B cell (primary cell): ENCODE measurements around the gene NPC2. TPM values are rescaled to one million over a fixed set of nuclear protein-coding genes. Genes with fewer than 3 reads are reported as not detected.

ENCODE experiments used
- ATAC-seq: fragments of 200-7000 bp; cut with Tn5 transposase; one replicate; pipeline ENCODE4 v1.10.0; 2021; ENCODE audit warnings: low read depth, mild to moderate bottlenecking, moderate number of reproducible peaks, moderate library complexity
- CTCF ChIA-PET: fragments of 350-600 bp; sonication (Branson Sonifier 250); formaldehyde crosslinking; loops from one replicate; lab custom pipeline; 2021; ENCODE audit warnings: antibody characterized with exemption, inconsistent platforms; lab: Charles Lee
- POLR2A ChIA-PET: fragments of 350-600 bp; sonication (Branson Sonifier 250); formaldehyde crosslinking; loops from one replicate; lab custom pipeline; 2021; ENCODE audit warnings: antibody characterized with exemption; lab: Charles Lee
- DNase-seq: peaks from one replicate; pipeline ENCODE4 v3.0.0; 2013
- H2AFZ ChIP-seq: 2 replicates; pipeline ENCODE4 v1.6.1; 2012; ENCODE audit warnings: mild to moderate bottlenecking, low read depth, low read length; ENCODE audit not compliant: insufficient read depth, poor library complexity, severe bottlenecking
- H3K27ac ChIP-seq, 2 donors: 1 replicate in 1 of 2; 2 replicates in 1 of 2; pipeline ENCODE4 v1.5.1; 2012 to 2013; ENCODE audit warnings: low read length in 2 of 2, mild to moderate bottlenecking in 2 of 2, moderate library complexity in 1 of 2
- H3K27me3 ChIP-seq, 4 experiments: fragments of 200-600 bp in 1 of 4; sonication (generic) in 1 of 4; replicated peaks in 1 of 4; 1 replicate in 2 of 4; 2 replicates in 2 of 4; pipeline versions ENCODE4 v1.6.1 to v1.7.0; 2013 to 2016; ENCODE audit warnings: low read length in 3 of 4, mild to moderate bottlenecking in 2 of 4, mixed read lengths in 1 of 4, moderate library complexity in 1 of 4; ENCODE audit not compliant: insufficient read depth in 4 of 4, control insufficient read depth in 3 of 4; ENCODE audit errors: control extremely low read depth in 1 of 4
- H3K36me3 ChIP-seq, 2 experiments: replicated peaks in 1 of 2; 1 replicate in 1 of 2; 2 replicates in 1 of 2; pipeline versions ENCODE4 v1.6.1 to v1.7.1; 2013; ENCODE audit warnings: low read length in 1 of 2; ENCODE audit not compliant: insufficient read depth in 2 of 2, control insufficient read depth in 1 of 2; ENCODE audit errors: control extremely low read depth in 1 of 2, extremely low read depth in 1 of 2
- H3K4me1 ChIP-seq, 2 donors: fragments of 200-600 bp in 1 of 2; sonication (generic) in 1 of 2; 1 replicate in 1 of 2; 2 replicates in 1 of 2; pipeline versions ENCODE4 v1.5.1 to v1.6.1; 2013 to 2017; ENCODE audit warnings: low read length in 2 of 2; ENCODE audit not compliant: control insufficient read depth in 2 of 2, insufficient read depth in 2 of 2
- H3K4me2 ChIP-seq: replicated peaks from 2 replicates; pipeline ENCODE3; 2012; ENCODE audit warnings: mild to moderate bottlenecking, low read depth, low read length; ENCODE audit not compliant: poor library complexity, severe bottlenecking
- H3K4me3 ChIP-seq, 5 experiments: fragments of 200-600 bp in 1 of 5; sonication (generic) in 1 of 5; 1 replicate in 3 of 5; 2 replicates in 2 of 5; pipeline versions ENCODE4 v1.5.1 to v1.7.0; 2011 to 2016; ENCODE audit warnings: low read length in 4 of 5, mild to moderate bottlenecking in 4 of 5, low read depth in 2 of 5, control low read depth in 1 of 5, moderate library complexity in 1 of 5; ENCODE audit not compliant: insufficient read depth in 1 of 5; ENCODE audit errors: control extremely low read depth in 1 of 5, extremely low read depth in 1 of 5
- H3K79me2 ChIP-seq: fragments of 200-600 bp; sonication (generic); one replicate; pipeline ENCODE4 v1.6.0; 2016; ENCODE audit warnings: low read length; ENCODE audit not compliant: control insufficient read depth, insufficient read depth
- H3K9ac ChIP-seq: fragments of 200-600 bp; sonication (generic); 2 replicates; pipeline ENCODE4 v1.6.1; 2017; ENCODE audit warnings: mild to moderate bottlenecking, low read length, moderate library complexity
- H3K9me3 ChIP-seq, 3 donors: one replicate each; pipeline versions ENCODE4 v1.6.1 to v1.7.1; 2013; ENCODE audit warnings: low read length in 2 of 3; ENCODE audit not compliant: control insufficient read depth in 2 of 3, insufficient read depth in 1 of 3; ENCODE audit errors: control extremely low read depth in 1 of 3
- H4K20me1 ChIP-seq: 2 replicates; pipeline ENCODE4 v1.6.0; 2012; ENCODE audit warnings: mild to moderate bottlenecking, low read length; ENCODE audit not compliant: insufficient read depth, control insufficient read depth, poor library complexity, severe bottlenecking
- H3K27ac Mint-ChIP-seq: one replicate; pipeline ENCODE4 v1.8.0; 2021; ENCODE audit warnings: mixed read lengths
- H3K27me3 Mint-ChIP-seq: one replicate; pipeline ENCODE4 v1.8.0; 2021; ENCODE audit warnings: mixed read lengths
- H3K4me1 Mint-ChIP-seq: one replicate; pipeline ENCODE4 v1.8.0; 2021; ENCODE audit warnings: mixed read lengths
- H3K4me3 Mint-ChIP-seq: one replicate; pipeline ENCODE4 v1.8.0; 2021; ENCODE audit warnings: mixed read lengths
- H3K9me3 Mint-ChIP-seq: one replicate; pipeline ENCODE4 v1.8.0; 2022; ENCODE audit warnings: mixed read lengths; ENCODE audit not compliant: insufficient read depth
- CTCF ChIP-seq: fragments of 200-600 bp; IDR thresholded peaks from one replicate; pipeline ENCODE4 v1.8.0; 2022; ENCODE audit warnings: antibody characterized with exemption, mild to moderate bottlenecking
- EZH2 ChIP-seq: IDR thresholded peaks from 2 replicates; pipeline ENCODE4 v1.6.1; 2012; ENCODE audit warnings: borderline replicate concordance, low read depth, mild to moderate bottlenecking, moderate library complexity, low read length; ENCODE audit not compliant: insufficient read depth, poor library complexity, severe bottlenecking
- WGBS: methylation state at CpG from one replicate; pipeline ENCODE4 v1.1.5; 2013; ENCODE audit warnings: missing lambda C conversion rate; ENCODE audit not compliant: insufficient coverage; 5-methylcytosine and 5-hydroxymethylcytosine counted together
- intact Hi-C: fragments of 100-400 bp; cut with micrococcal nuclease; formaldehyde crosslinking; loops from one replicate; pipeline ENCODE4 v1.10.0; 2022
- polyA plus RNA-seq: library from polyadenylated mRNA; depleted of rRNA; stranded (reverse); fragments of >200 nt; gene quantifications from 2 replicates; pipeline ENCODE4 v1.2.3, GENCODE V29; 2012
- total RNA-seq, 2 donors: library from RNA; stranded (reverse); fragments of 120-200 nt in 1 of 2; gene quantifications; 1 replicate in 1 of 2; 2 replicates in 1 of 2; pipeline versions ENCODE4 v1.2.3 to v1.2.4, GENCODE V29; 2013 to 2022

Gene NPC2
- total and polyA plus RNA-seq, 2 donors (not counting 1 experiment from before 2014, with no cell fraction given) = 93.8 to 154 TPM

- ATAC-seq (no peak), DNase-seq (no peak)
- Histone ChIP-seq H3K4me1 (peaks cover 12 to 18% of the 10 kb centered on the region in 2 donors), H3K27me3 (peaks cover 0 to 9% (median 0%) of the 10 kb centered on the region in 4 experiments), H3K27ac (no peak overlapping the region), H3K4me2 (no peak overlapping the region), H3K9me3 (no peaks in the 10 kb centered on the region), H4K20me1 (no peaks in the 10 kb centered on the region), H3K9ac (no peak overlapping the region), H3K79me2 (no peaks in the 10 kb centered on the region), H3K36me3 (no peaks in the 10 kb centered on the region), H3K4me3 (no peak overlapping the region), H2AFZ (no peak overlapping the region)
- ChIA-PET POLR2A (no interaction called here), CTCF (no interaction called here)
- 34% methylated on average over 4 of the region's 5 CpGs for WGBS
- Mint-ChIP-seq H3K27me3 (peaks cover 18% of the 10 kb centered on the region), H3K27ac (no peak overlapping the region), H3K4me1 (peaks cover 18% of the 10 kb centered on the region), H3K9me3 (no peaks in the 10 kb centered on the region), H3K4me3 (no peak overlapping the region)
- intact Hi-C loops = no loop called here
- TF ChIP-seq CTCF (no peak), EZH2 (no peak)
Measured at GRCh38 chr14:74507840-74508239, 14.7 kb upstream of the NPC2 start.

- H3K9me3 Mint-ChIP-seq = no peaks in the 10 kb centered on the region
- peaks cover 18% of the 10 kb centered on the region for H3K4me1 Mint-ChIP-seq
- H3K27ac Mint-ChIP-seq = no peak overlapping the region
- Histone ChIP-seq H3K4me2 (no peak overlapping the region), H3K79me2 (no peaks in the 10 kb centered on the region), H3K9ac (no peak overlapping the region), H3K4me1 (peaks cover 12 to 18% of the 10 kb centered on the region in 2 donors), H3K9me3 (no peaks in the 10 kb centered on the region), H3K27ac (no peak overlapping the region), H3K4me3 (no peak overlapping the region), H4K20me1 (no peaks in the 10 kb centered on the region), H3K36me3 (no peaks in the 10 kb centered on the region), H3K27me3 (peaks cover 0 to 5% (median 0%) of the 10 kb centered on the region in 4 experiments), H2AFZ (no peak overlapping the region)
- no peak for TF ChIP-seq CTCF
- TF ChIP-seq EZH2 = no peak
- CTCF ChIA-PET = no interaction called here
- DNase-seq = no peak
- WGBS = 86% methylated on average over 6 of the region's 8 CpGs
- intact Hi-C loops = no loop called here
- H3K27me3 Mint-ChIP-seq = peaks cover 12% of the 10 kb centered on the region
- H3K4me3 Mint-ChIP-seq = no peak overlapping the region
- ATAC-seq = no peak
- POLR2A ChIA-PET = no interaction called here
Measured at GRCh38 chr14:74507085-74507484, 14.0 kb upstream of the NPC2 start.
